GM18505 (cell line): Measurements from ENCODE around the gene GPR39.

Experiments
- ATAC-seq: cut with Tn5 transposase; IDR thresholded peaks from one replicate; pipeline ENCODE4 v1.9.1; 2021; ENCODE audit not compliant: unreplicated experiment
- POLR2A ChIP-seq: IDR thresholded peaks from 4 replicates; pipeline ENCODE4 v1.6.1; 2011; ENCODE audit warnings: borderline replicate concordance; ENCODE audit not compliant: insufficient read depth, insufficient read length; ENCODE audit errors: extremely low read depth

GPR39 gene

GRCh38 chr2:132441051-132441450 is 24.4 kb downstream of the GPR39 start:
- ATAC-seq = no peak
- TF ChIP-seq POLR2A = no peak

- no peak for ATAC-seq
- TF ChIP-seq POLR2A = no peak
Observed at GRCh38 chr2:132442278-132442677, 25.7 kb downstream of the GPR39 start.

- TF ChIP-seq POLR2A = no peak
- no peak for ATAC-seq
Observed at GRCh38 chr2:132443106-132443505, 26.5 kb downstream of the GPR39 start.

GRCh38 chr2:132446444-132446843 is 29.8 kb downstream of the GPR39 start:
- no peak for ATAC-seq
- no peak for TF ChIP-seq POLR2A

- no peak for TF ChIP-seq POLR2A
- ATAC-seq = no peak
Observed at GRCh38 chr2:132448331-132448730, 31.7 kb downstream of the GPR39 start.

GRCh38 chr2:132448771-132449170 is 32.2 kb downstream of the GPR39 start:
- ATAC-seq = no peak
- TF ChIP-seq POLR2A = no peak

GRCh38 chr2:132449868-132450267 is 33.3 kb downstream of the GPR39 start:
- TF ChIP-seq POLR2A = no peak

GRCh38 chr2:132460781-132461180 is 44.2 kb downstream of the GPR39 start:
- TF ChIP-seq POLR2A = no peak
- no peak for ATAC-seq

More at GRCh38 chr2:132449868-132450267, 33.3 kb downstream of the GPR39 start:
- no peak for ATAC-seq

GRCh38 chr2:132462236-132462635 is 45.6 kb downstream of the GPR39 start:
- no peak for TF ChIP-seq POLR2A
- no peak for ATAC-seq

GRCh38 chr2:132463719-132464118 is 47.1 kb downstream of the GPR39 start:
- ATAC-seq = no peak
- TF ChIP-seq POLR2A = no peak

- TF ChIP-seq POLR2A = no peak
- no peak for ATAC-seq
Observed at GRCh38 chr2:132465917-132466316, 49.3 kb downstream of the GPR39 start.

- TF ChIP-seq POLR2A = no peak
- ATAC-seq = no peak
Observed at GRCh38 chr2:132466428-132467028, 49.9 kb downstream of the GPR39 start.

GRCh38 chr2:132468821-132469675 is 52.4 kb downstream of the GPR39 start:
- no peak for ATAC-seq
- TF ChIP-seq POLR2A = no peak

- no peak for TF ChIP-seq POLR2A
- ATAC-seq = no peak
Observed at GRCh38 chr2:132470746-132471145, 54.1 kb downstream of the GPR39 start.
